GM12892 (cell line): ENCODE results near the gene ATAD3A.
"Not testable (repeated sequence)": the region's sequence is repeated elsewhere in the genome, so short reads cannot be mapped to it uniquely, and the experiment has no call there.

Experiments
- POLR2A ChIP-seq: IDR thresholded peaks from 2 replicates; pipeline ENCODE4 v1.6.1; 2011; ENCODE audit warnings: low read depth, low read length, control low read depth
- POLR2AphosphoS5 ChIP-seq: IDR thresholded peaks from 2 replicates; pipeline ENCODE4 v1.6.1; 2011; ENCODE audit warnings: low read depth, low read length, control low read depth
- TAF1 ChIP-seq: IDR thresholded peaks from 2 replicates; pipeline ENCODE4 v1.6.1; 2011; ENCODE audit warnings: low read depth, mild to moderate bottlenecking, control low read depth, low read length, borderline replicate concordance

DNA sequence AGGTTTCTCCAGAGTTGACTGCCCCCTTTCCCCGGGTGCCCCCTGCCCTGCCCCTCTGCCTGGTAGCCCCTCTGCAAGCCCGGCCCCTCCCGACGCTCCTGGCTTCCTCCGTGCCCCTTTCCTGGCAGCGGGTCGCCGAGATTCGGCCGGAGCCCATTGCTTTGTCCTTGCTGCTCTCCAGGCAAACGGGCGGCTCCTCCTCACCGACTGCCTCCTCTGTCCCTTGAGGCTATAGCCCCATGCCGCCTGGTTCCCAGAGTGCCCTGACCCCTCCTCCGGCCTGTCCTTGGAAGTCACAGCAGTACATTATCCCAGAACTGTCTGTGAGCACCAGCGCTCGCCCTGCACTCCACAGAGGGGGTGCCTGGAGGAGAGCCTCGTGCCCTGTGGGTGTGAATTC is 1.7 kb downstream of the ATAD3A start:
- TF ChIP-seq TAF1, POLR2A, POLR2AphosphoS5: not testable (repeated sequence)
